ENCODE measurements around the gene DTX3.
"Not testable (repeated sequence)": the region's sequence is repeated elsewhere in the genome, so short reads cannot be mapped to it uniquely, and the experiment has no call there.

DNA sequence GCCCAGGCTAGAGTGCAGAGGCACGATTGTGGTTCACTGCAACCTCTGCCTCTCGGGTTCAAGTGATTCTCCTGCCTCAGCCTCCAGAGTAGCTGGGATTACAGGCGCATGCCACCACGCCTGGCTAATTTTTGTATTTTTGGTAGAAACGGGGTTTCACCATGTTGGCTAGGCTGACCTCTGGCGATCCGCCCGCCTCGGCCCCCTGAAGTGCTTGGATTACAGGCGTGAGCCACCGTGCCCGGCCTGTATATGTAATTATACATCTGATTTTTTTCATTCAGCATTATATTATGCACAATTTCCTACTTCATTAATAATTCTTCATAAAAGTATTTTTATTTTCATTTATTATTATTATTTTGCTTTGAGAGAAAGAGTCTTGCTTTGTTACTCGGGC, 34.2 kb upstream of the DTX3 start:
- TF ChIP-seq CTCF (conservative IDR thresholded peaks at IDR 0.05; ENCODE audit: low read depth in 2 of 2); POLR2AphosphoS5 (IDR thresholded peaks at IDR 0.05; ENCODE audit: low read depth); EZH2 (IDR thresholded peaks at IDR 0.05; ENCODE audit: low read depth, unreplicated experiment); EZH2phosphoT487 (IDR thresholded peaks at IDR 0.05; ENCODE audit: unreplicated experiment); ETS1 (IDR thresholded peaks at IDR 0.05); JUNB (IDR thresholded peaks at IDR 0.05; ENCODE audit: unreplicated experiment); ZNF331 (CRISPR knock-in tag; IDR thresholded peaks at IDR 0.05; ENCODE audit: low read depth); CREB1 (CRISPR knock-in tag; IDR thresholded peaks at IDR 0.05; ENCODE audit: low read depth); NANOG (IDR thresholded peaks at IDR 0.05; ENCODE audit: borderline replicate concordance); ZNF114 (CRISPR knock-in tag; IDR thresholded peaks at IDR 0.05); ZNF462 (CRISPR knock-in tag; IDR thresholded peaks at IDR 0.05): not testable (repeated sequence)
- TF ChIP-seq, protein P1, sequence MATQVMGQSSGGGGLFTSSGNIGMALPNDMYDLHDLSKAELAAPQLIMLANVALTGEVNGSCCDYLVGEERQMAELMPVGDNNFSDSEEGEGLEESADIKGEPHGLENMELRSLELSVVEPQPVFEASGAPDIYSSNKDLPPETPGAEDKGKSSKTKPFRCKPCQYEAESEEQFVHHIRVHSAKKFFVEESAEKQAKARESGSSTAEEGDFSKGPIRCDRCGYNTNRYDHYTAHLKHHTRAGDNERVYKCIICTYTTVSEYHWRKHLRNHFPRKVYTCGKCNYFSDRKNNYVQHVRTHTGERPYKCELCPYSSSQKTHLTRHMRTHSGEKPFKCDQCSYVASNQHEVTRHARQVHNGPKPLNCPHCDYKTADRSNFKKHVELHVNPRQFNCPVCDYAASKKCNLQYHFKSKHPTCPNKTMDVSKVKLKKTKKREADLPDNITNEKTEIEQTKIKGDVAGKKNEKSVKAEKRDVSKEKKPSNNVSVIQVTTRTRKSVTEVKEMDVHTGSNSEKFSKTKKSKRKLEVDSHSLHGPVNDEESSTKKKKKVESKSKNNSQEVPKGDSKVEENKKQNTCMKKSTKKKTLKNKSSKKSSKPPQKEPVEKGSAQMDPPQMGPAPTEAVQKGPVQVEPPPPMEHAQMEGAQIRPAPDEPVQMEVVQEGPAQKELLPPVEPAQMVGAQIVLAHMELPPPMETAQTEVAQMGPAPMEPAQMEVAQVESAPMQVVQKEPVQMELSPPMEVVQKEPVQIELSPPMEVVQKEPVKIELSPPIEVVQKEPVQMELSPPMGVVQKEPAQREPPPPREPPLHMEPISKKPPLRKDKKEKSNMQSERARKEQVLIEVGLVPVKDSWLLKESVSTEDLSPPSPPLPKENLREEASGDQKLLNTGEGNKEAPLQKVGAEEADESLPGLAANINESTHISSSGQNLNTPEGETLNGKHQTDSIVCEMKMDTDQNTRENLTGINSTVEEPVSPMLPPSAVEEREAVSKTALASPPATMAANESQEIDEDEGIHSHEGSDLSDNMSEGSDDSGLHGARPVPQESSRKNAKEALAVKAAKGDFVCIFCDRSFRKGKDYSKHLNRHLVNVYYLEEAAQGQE (IDR thresholded peaks at IDR 0.05; ENCODE audit: unreplicated experiment): not testable (repeated sequence)

Data from GM23338 (cell line).